MG63 (cell line): ENCODE results near the gene AIM2. TPM values are rescaled to one million over a fixed set of nuclear protein-coding genes. Genes with fewer than 3 reads are reported as not detected.

Experiments used
- total RNA-seq: library from RNA; depleted of rRNA; stranded (reverse); fragments of >200 nt; shearing (Covaris generic); gene quantifications from 2 replicates; pipeline ENCODE4 v1.2.3, GENCODE V29; 2014; ENCODE audit warnings: low replicate concordance; rRNA removed

AIM2 gene
- total RNA-seq, 1 experiment from 2014 or later = not detected

Other genes starting within 250 kb of the AIM2 start
- gene MNDA, start 245.4 kb downstream of the AIM2 start, total RNA-seq = not detected in 2 replicates
- not detected in 2 replicates for gene PYHIN1, start 145.2 kb downstream of the AIM2 start, total RNA-seq
- gene IFI16, start 66.9 kb downstream of the AIM2 start, total RNA-seq = 33.8 and 35.7 TPM in 2 replicates
- not detected in 2 replicates for gene CADM3, start 94.8 kb upstream of the AIM2 start, total RNA-seq
- not detected in 2 replicates for gene ACKR1, start 128.1 kb upstream of the AIM2 start, total RNA-seq
- gene FCER1A, start 225.6 kb upstream of the AIM2 start, total RNA-seq = not detected in 2 replicates